B cell (primary cell): Measurements from ENCODE around the gene LONP1. TPM values are rescaled to one million over a fixed set of nuclear protein-coding genes. Genes with fewer than 3 reads are reported as not detected.

Experiments
- ATAC-seq: fragments of 200-7000 bp; cut with Tn5 transposase; one replicate; pipeline ENCODE4 v1.10.0; 2021; ENCODE audit warnings: low read depth, mild to moderate bottlenecking, moderate number of reproducible peaks, moderate library complexity
- CTCF ChIA-PET: fragments of 350-600 bp; sonication (Branson Sonifier 250); formaldehyde crosslinking; loops from one replicate; lab custom pipeline; 2021; ENCODE audit warnings: antibody characterized with exemption, inconsistent platforms; lab: Charles Lee
- POLR2A ChIA-PET: fragments of 350-600 bp; sonication (Branson Sonifier 250); formaldehyde crosslinking; loops from one replicate; lab custom pipeline; 2021; ENCODE audit warnings: antibody characterized with exemption; lab: Charles Lee
- DNase-seq: peaks from one replicate; pipeline ENCODE4 v3.0.0; 2013
- H2AFZ ChIP-seq: 2 replicates; pipeline ENCODE4 v1.6.1; 2012; ENCODE audit warnings: mild to moderate bottlenecking, low read depth, low read length; ENCODE audit not compliant: insufficient read depth, poor library complexity, severe bottlenecking
- H3K27ac ChIP-seq, 2 donors: 1 replicate in 1 of 2; 2 replicates in 1 of 2; pipeline ENCODE4 v1.5.1; 2012 to 2013; ENCODE audit warnings: low read length in 2 of 2, mild to moderate bottlenecking in 2 of 2, moderate library complexity in 1 of 2
- H3K27me3 ChIP-seq, 4 experiments: fragments of 200-600 bp in 1 of 4; sonication (generic) in 1 of 4; replicated peaks in 1 of 4; 1 replicate in 2 of 4; 2 replicates in 2 of 4; pipeline versions ENCODE4 v1.6.1 to v1.7.0; 2013 to 2016; ENCODE audit warnings: low read length in 3 of 4, mild to moderate bottlenecking in 2 of 4, mixed read lengths in 1 of 4, moderate library complexity in 1 of 4; ENCODE audit not compliant: insufficient read depth in 4 of 4, control insufficient read depth in 3 of 4; ENCODE audit errors: control extremely low read depth in 1 of 4
- H3K36me3 ChIP-seq, 2 experiments: replicated peaks in 1 of 2; 1 replicate in 1 of 2; 2 replicates in 1 of 2; pipeline versions ENCODE4 v1.6.1 to v1.7.1; 2013; ENCODE audit warnings: low read length in 1 of 2; ENCODE audit not compliant: insufficient read depth in 2 of 2, control insufficient read depth in 1 of 2; ENCODE audit errors: control extremely low read depth in 1 of 2, extremely low read depth in 1 of 2
- H3K4me1 ChIP-seq, 2 donors: fragments of 200-600 bp in 1 of 2; sonication (generic) in 1 of 2; 1 replicate in 1 of 2; 2 replicates in 1 of 2; pipeline versions ENCODE4 v1.5.1 to v1.6.1; 2013 to 2017; ENCODE audit warnings: low read length in 2 of 2; ENCODE audit not compliant: control insufficient read depth in 2 of 2, insufficient read depth in 2 of 2
- H3K4me2 ChIP-seq: replicated peaks from 2 replicates; pipeline ENCODE3; 2012; ENCODE audit warnings: mild to moderate bottlenecking, low read depth, low read length; ENCODE audit not compliant: poor library complexity, severe bottlenecking
- H3K4me3 ChIP-seq, 5 experiments: fragments of 200-600 bp in 1 of 5; sonication (generic) in 1 of 5; 1 replicate in 3 of 5; 2 replicates in 2 of 5; pipeline versions ENCODE4 v1.5.1 to v1.7.0; 2011 to 2016; ENCODE audit warnings: low read length in 4 of 5, mild to moderate bottlenecking in 4 of 5, low read depth in 2 of 5, control low read depth in 1 of 5, moderate library complexity in 1 of 5; ENCODE audit not compliant: insufficient read depth in 1 of 5; ENCODE audit errors: control extremely low read depth in 1 of 5, extremely low read depth in 1 of 5
- H3K79me2 ChIP-seq: fragments of 200-600 bp; sonication (generic); one replicate; pipeline ENCODE4 v1.6.0; 2016; ENCODE audit warnings: low read length; ENCODE audit not compliant: control insufficient read depth, insufficient read depth
- H3K9ac ChIP-seq: fragments of 200-600 bp; sonication (generic); 2 replicates; pipeline ENCODE4 v1.6.1; 2017; ENCODE audit warnings: mild to moderate bottlenecking, low read length, moderate library complexity
- H3K9me3 ChIP-seq, 3 donors: one replicate each; pipeline versions ENCODE4 v1.6.1 to v1.7.1; 2013; ENCODE audit warnings: low read length in 2 of 3; ENCODE audit not compliant: control insufficient read depth in 2 of 3, insufficient read depth in 1 of 3; ENCODE audit errors: control extremely low read depth in 1 of 3
- H4K20me1 ChIP-seq: 2 replicates; pipeline ENCODE4 v1.6.0; 2012; ENCODE audit warnings: mild to moderate bottlenecking, low read length; ENCODE audit not compliant: insufficient read depth, control insufficient read depth, poor library complexity, severe bottlenecking
- H3K27ac Mint-ChIP-seq: one replicate; pipeline ENCODE4 v1.8.0; 2021; ENCODE audit warnings: mixed read lengths
- H3K27me3 Mint-ChIP-seq: one replicate; pipeline ENCODE4 v1.8.0; 2021; ENCODE audit warnings: mixed read lengths
- H3K4me1 Mint-ChIP-seq: one replicate; pipeline ENCODE4 v1.8.0; 2021; ENCODE audit warnings: mixed read lengths
- H3K4me3 Mint-ChIP-seq: one replicate; pipeline ENCODE4 v1.8.0; 2021; ENCODE audit warnings: mixed read lengths
- H3K9me3 Mint-ChIP-seq: one replicate; pipeline ENCODE4 v1.8.0; 2022; ENCODE audit warnings: mixed read lengths; ENCODE audit not compliant: insufficient read depth
- CTCF ChIP-seq: fragments of 200-600 bp; IDR thresholded peaks from one replicate; pipeline ENCODE4 v1.8.0; 2022; ENCODE audit warnings: antibody characterized with exemption, mild to moderate bottlenecking
- EZH2 ChIP-seq: IDR thresholded peaks from 2 replicates; pipeline ENCODE4 v1.6.1; 2012; ENCODE audit warnings: borderline replicate concordance, low read depth, mild to moderate bottlenecking, moderate library complexity, low read length; ENCODE audit not compliant: insufficient read depth, poor library complexity, severe bottlenecking
- WGBS: methylation state at CpG from one replicate; pipeline ENCODE4 v1.1.5; 2013; ENCODE audit warnings: missing lambda C conversion rate; ENCODE audit not compliant: insufficient coverage; 5-methylcytosine and 5-hydroxymethylcytosine counted together
- intact Hi-C: fragments of 100-400 bp; cut with micrococcal nuclease; formaldehyde crosslinking; loops from one replicate; pipeline ENCODE4 v1.10.0; 2022
- polyA plus RNA-seq: library from polyadenylated mRNA; depleted of rRNA; stranded (reverse); fragments of >200 nt; gene quantifications from 2 replicates; pipeline ENCODE4 v1.2.3, GENCODE V29; 2012
- total RNA-seq, 2 donors: library from RNA; stranded (reverse); fragments of 120-200 nt in 1 of 2; gene quantifications; 1 replicate in 1 of 2; 2 replicates in 1 of 2; pipeline versions ENCODE4 v1.2.3 to v1.2.4, GENCODE V29; 2013 to 2022

The LONP1 gene
- total and polyA plus RNA-seq, 2 donors (not counting 1 experiment from before 2014, with no cell fraction given): 60.1 to 67.2 TPM

- H3K9me3 Mint-ChIP-seq: no peaks in the 10 kb centered on the region
- Histone ChIP-seq H3K9ac (no peak overlapping the region), H3K36me3 (no peaks in the 10 kb centered on the region), H3K27ac (no peak overlapping the region), H3K4me3 (no peak overlapping the region), H3K27me3 (no peaks in the 10 kb centered on the region), H4K20me1 (no peaks in the 10 kb centered on the region), H3K9me3 (peaks cover 0 to 3% (median 0%) of the 10 kb centered on the region in 3 donors), H3K4me1 (peaks cover 14 to 17% of the 10 kb centered on the region in 2 donors), H2AFZ (no peak overlapping the region), H3K4me2 (no peak overlapping the region), H3K79me2 (peaks cover 12% of the 10 kb centered on the region)
- intact Hi-C loops: no loop called here
- POLR2A ChIA-PET: no interaction called here
- DNase-seq (no peak), ATAC-seq (no peak)
- H3K4me1 Mint-ChIP-seq: peaks cover 23% of the 10 kb centered on the region
- CTCF ChIA-PET: no interaction called here
- TF ChIP-seq EZH2 (no peak), CTCF (no peak)
- no peaks in the 10 kb centered on the region for H3K27me3 Mint-ChIP-seq
- WGBS: 100% methylated on average over 2 of the region's 10 CpGs
- H3K4me3 Mint-ChIP-seq: no peak overlapping the region
- H3K27ac Mint-ChIP-seq: no peak overlapping the region
These were observed 42.8 kb downstream of the LONP1 start for GRCh38 chr19:5677136-5677535.

- intact Hi-C loops: no loop called here
These were observed 43.2 kb downstream of the LONP1 start for GRCh38 chr19:5676772-5677105.

More at GRCh38 chr19:5676772-5677105, 43.2 kb downstream of the LONP1 start:
- Histone ChIP-seq H2AFZ (no peak overlapping the region), H4K20me1 (no peaks in the 10 kb centered on the region), H3K9ac (no peak overlapping the region), H3K27me3 (no peaks in the 10 kb centered on the region), H3K79me2 (peaks cover 12% of the 10 kb centered on the region), H3K9me3 (peaks cover 0 to 3% (median 0%) of the 10 kb centered on the region in 3 donors), H3K4me3 (no peak overlapping the region), H3K27ac (no peak overlapping the region), H3K4me2 (no peak overlapping the region), H3K36me3 (no peaks in the 10 kb centered on the region), H3K4me1 (peaks cover 14 to 17% of the 10 kb centered on the region in 2 donors)
- CTCF ChIA-PET: no interaction called here
- H3K27me3 Mint-ChIP-seq: no peaks in the 10 kb centered on the region
- DNase-seq (no peak), ATAC-seq (no peak)
- no peak overlapping the region for H3K4me3 Mint-ChIP-seq
- TF ChIP-seq EZH2: no peak
- TF ChIP-seq CTCF: no peak
- H3K9me3 Mint-ChIP-seq: no peaks in the 10 kb centered on the region
- H3K27ac Mint-ChIP-seq: no peak overlapping the region
- 95% methylated on average over 13 of the region's 13 CpGs for WGBS
- peaks cover 19% of the 10 kb centered on the region for H3K4me1 Mint-ChIP-seq
- POLR2A ChIA-PET: no interaction called here
